Eye (tissue), 1 donor: ENCODE results near the gene ADAMTS7.
"Not testable (repeated sequence)": the region's sequence is repeated elsewhere in the genome, so short reads cannot be mapped to it uniquely, and the experiment has no call there.

Experiments used
- DNase-seq: peaks from one replicate; pipeline ENCODE4 v3.0.0-alpha.2; 2015

ADAMTS7 gene

DNA sequence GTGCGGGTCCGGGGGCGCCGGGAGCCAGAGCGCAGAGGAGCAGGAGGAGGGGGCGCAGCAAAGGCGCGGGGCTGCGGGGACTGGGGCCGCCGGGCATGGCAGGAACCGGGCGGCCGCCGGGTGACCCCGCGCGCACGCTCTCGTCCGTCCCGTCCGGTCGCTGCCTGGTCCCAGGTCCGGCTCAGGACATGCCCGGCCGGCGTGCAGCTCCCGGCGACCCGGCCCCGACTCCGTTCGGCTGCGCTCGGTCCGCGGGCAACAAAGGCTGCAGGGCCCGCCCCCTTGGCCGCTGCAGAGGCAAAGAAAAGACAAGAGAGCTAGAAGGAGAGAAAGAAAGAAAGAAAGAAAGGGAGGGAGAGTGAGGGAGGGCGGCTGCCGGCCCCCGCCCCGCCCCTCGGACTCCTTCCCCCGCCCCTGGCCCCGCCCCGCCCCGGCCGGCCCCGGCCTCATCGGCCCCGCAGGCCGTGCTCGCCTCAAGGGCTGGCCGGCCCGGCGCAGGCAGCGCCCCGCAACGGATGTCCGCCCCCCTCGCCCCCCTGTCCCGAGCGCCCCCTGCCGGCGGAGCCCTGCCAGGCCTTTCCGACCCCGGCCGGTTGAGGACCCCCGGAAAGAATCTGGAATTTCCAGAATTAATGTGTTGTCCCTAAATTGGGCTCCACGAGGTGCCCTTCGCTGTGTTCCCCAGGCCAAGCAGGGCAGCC lies at the start of gene ADAMTS7:
Gene ADAMTS7, minus strand, starts transcription at position 341 of the 701 bp plus-strand sequence. Its CDS starts 244 bp downstream, at position 97.
- peak; percentile 85 for DNase-seq

GRCh38 chr15:78859971-78860719 lies 48.9 kb upstream of the ADAMTS7 start:
- peak; percentile 95 for DNase-seq

GRCh38 chr15:78855746-78856145 lies 44.5 kb upstream of the ADAMTS7 start:
- DNase-seq: no peak

- no peak for DNase-seq
Measured at GRCh38 chr15:78854833-78855372, 43.6 kb upstream of the ADAMTS7 start.

DNA sequence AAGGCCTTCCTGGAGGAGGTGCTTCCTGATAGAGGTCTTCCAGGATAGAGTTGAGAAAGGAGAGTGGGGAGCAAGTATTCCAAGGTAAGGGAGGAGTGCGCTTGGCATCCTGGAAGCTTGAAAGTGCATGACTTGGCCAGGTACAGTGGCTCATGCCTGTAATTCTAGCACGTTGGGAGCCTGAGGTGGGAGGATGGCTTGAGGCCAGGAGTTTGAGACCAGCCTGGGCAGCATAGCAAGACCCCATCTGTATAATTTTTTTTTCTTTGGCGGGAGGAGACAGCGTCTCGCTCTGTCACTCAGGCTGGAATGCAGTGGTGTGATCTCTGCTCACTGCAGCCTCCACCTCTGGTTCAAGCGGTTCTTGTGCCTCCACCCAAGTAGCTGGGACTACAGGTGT lies 42.2 kb upstream of the ADAMTS7 start:
- no peak for DNase-seq

- DNase-seq: peak; percentile 63
Measured at GRCh38 chr15:78850941-78851755, 39.9 kb upstream of the ADAMTS7 start.

- DNase-seq: no peak
Measured at GRCh38 chr15:78850352-78850751, 39.1 kb upstream of the ADAMTS7 start.

DNA sequence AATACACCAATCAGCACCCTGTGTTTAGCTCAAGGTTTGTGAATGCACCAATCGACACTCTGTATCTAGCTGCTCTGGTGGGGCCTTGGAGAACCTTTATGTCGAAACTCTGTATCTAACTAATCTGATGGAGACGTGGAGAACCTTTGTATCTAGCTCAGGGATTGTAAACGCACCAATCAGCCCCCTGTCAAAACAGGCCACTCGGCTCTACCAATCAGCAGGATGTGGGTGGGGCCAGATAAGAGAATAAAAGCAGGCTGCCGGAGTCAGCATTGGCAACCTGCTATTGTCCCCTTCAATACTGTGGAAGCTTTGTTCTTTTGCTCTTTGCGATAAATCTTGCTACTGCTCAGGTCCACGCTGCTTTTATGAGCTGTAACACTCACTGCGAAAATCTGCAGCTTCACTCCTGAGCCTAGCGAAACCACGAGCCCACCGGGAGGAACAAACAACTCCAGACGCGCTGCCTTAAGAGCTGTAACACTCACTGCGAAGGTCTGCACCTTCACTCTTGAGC lies 36.2 kb upstream of the ADAMTS7 start:
- not testable (repeated sequence) for DNase-seq

- not testable (repeated sequence) for DNase-seq
Measured at GRCh38 chr15:78846906-78847305, 35.6 kb upstream of the ADAMTS7 start.

GRCh38 chr15:78842519-78842918 lies 31.3 kb upstream of the ADAMTS7 start:
- no peak for DNase-seq

DNA sequence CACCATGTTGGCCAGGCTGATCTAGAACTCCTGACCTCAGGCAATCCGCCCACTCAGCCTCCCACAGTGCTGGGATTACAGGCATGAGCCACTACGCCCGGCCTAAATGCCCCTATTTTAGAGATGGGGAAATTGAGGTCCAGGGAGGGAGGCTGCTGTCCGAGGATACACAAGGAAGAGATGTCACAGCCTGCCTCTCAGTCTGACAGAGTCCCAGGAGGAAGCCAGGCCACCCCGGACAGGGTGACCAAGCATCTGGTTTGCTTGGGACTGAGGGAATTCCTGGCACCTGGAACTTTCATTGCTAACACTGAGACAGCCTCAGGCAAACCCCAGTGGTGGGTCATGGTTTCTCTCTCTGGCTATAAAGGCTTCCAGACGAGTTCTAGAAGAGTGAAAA lies 30.6 kb upstream of the ADAMTS7 start:
- DNase-seq: no peak

DNA sequence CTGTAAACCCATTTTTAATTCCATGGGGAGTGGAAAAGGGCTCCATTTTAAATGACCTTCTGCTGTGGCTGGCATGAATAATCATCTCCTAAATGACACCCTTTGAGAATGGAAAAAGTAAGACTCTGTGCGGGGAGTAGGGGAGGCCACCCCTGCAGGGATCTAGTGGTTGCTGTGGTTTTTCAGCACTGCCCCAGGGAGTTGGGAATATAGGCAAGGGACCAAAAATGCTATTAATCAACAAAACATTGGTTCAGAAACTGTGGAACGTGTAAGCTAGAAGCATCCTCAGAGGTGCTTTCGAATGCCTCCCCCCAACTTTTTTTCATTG lies 30.1 kb upstream of the ADAMTS7 start:
- DNase-seq: no peak

DNA sequence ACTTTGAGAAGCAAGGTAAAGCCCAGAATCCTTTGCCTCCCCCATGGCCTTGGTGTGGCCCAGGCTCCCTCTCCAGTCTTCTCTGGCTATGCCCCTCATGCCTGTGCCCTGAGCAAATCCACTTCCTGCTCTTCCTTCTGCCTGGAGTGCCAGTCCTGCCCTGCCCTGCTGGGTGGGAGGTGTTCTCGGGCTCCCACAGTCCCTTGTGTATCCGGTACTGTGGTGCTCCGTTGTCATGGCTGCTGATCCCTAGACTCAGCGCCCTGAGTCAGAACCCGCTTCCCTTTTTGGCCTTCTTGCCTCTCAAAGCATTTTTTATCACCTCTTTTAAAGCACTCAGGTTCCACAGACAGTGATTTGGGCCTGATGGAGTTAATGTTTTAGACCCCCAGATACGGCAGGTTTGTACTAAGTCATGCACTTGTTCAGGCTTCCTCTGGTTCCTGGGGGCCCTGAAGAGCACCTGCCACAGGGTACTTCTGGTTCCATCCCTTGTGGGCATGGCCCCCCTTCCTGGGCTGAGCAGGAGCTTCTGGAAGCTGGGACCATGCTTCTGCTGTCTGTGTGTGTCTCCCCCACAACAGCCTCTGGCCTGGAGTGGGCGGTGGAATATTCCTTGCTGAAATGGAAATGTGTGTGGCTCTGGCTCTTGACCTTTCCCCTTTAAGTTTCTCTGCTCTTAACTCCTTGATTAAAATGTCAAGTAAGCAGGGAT lies 29.6 kb upstream of the ADAMTS7 start:
- no peak for DNase-seq

GRCh38 chr15:78839151-78839550 lies 27.9 kb upstream of the ADAMTS7 start:
- not testable (repeated sequence) for DNase-seq

- no peak for DNase-seq
Measured at GRCh38 chr15:78838489-78838888, 27.2 kb upstream of the ADAMTS7 start.

GRCh38 chr15:78837543-78837942 lies 26.3 kb upstream of the ADAMTS7 start:
- no peak for DNase-seq

- no peak for DNase-seq
Measured at GRCh38 chr15:78837131-78837530, 25.9 kb upstream of the ADAMTS7 start.

GRCh38 chr15:78836333-78836732 lies 25.1 kb upstream of the ADAMTS7 start:
- DNase-seq: no peak

DNA sequence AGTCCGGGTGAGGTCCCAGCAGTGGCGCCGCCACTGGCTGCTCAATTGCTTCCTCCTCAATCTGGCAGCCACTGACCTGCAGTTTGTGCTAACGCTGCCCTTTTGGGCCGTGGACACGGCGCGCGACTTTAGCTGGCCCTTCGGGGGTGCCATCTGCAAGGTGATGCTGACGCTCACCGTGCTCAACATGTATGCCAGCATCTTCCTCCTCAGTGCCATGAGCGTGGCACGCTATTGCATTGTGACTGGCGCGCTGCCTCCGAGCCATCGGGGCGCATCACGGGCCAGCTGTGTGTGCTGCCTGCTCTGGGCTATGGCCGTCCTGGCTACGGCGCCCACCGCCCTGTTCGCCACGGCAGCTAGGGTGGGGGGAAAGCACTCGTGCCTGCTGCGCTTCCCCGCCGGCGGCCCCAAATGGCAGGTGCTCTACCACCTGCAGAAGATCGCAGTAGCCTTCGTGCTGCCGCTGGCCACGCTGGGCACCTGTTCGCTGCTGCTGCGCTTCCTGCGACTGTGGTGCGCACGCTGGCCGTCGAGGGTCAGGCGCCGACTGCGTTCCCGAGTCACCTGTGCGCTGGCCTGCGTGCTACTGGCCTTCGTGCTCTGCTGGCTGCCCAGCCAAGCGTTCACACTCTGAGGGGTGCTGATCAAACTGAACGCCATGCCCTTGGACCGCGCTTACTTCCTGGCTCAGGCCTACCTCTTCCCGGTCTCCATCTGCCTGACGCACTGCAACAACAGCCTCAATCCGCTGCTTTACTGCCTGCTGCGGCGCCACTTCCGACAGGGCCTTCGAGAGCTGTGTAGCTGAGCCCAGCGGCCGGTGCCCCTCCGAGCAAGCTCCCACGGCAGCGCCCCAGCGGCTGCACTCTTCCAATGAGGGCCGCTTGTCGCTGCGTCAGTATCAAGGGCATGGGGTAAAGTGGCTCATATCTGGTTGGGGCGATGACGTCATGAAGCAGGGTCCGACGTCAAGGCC lies 20.3 kb upstream of the ADAMTS7 start:
- no peak for DNase-seq

- DNase-seq: peak; percentile 57
Measured at GRCh38 chr15:78830514-78831228, 19.4 kb upstream of the ADAMTS7 start.
